Measurements from ENCODE around the gene TBC1D22A. TPM values are rescaled to one million over a fixed set of nuclear protein-coding genes. Genes with fewer than 3 reads are reported as not detected.

TBC1D22A gene
- total and polyA plus RNA-seq, 9 of the 15 experiments (the other 6 are each of a cell fraction or from before 2014, with no cell fraction given): 0.20 to 11.5 (median 5.2) TPM

- no peak for ATAC-seq
- intact Hi-C loops (cut with micrococcal nuclease): no loop called here
- Histone ChIP-seq H3K4me2 (ENCODE audit: insufficient read depth, low read length) (no peak overlapping the region), H3K27ac (ENCODE audit: extremely low read depth, low read depth, low read length) (no peak overlapping the region), H3K79me2 (ENCODE audit: control insufficient read depth, insufficient read depth, low read length) (no peaks in the 10 kb centered on the region), H2AFZ (ENCODE audit: low read depth, low read length) (no peak overlapping the region), H3K4me3 (no peak overlapping the region), H4K20me1 (replicated peaks; ENCODE audit: control insufficient read depth, insufficient read depth, low read length) (no peaks in the 10 kb centered on the region), H3K9me3 (replicated peaks; ENCODE audit: control insufficient read depth, insufficient read depth, low read depth, low read length) (no peaks in the 10 kb centered on the region), H3K9ac (ENCODE audit: insufficient read depth in 1 of 2, low read depth in 2 of 2, low read length in 2 of 2) (no peak overlapping the region), H3K27me3 (ENCODE audit: control insufficient read depth in 2 of 2, insufficient read depth in 2 of 2, low read length in 2 of 2) (peaks cover 0 to 20% of the 10 kb centered on the region in 2 experiments; a peak in 3 of 5 replicates), H3K9me1 (ENCODE audit: control insufficient read depth, insufficient read depth, low read length) (no peaks in the 10 kb centered on the region), H3K4me1 (replicated peaks in 1 of 2; ENCODE audit: control insufficient read depth in 2 of 2, insufficient read depth in 2 of 2, low read length in 2 of 2) (peaks cover 0 to 17% of the 10 kb centered on the region in 2 experiments; a peak in 2 of 5 replicates), H3K36me3 (ENCODE audit: control insufficient read depth, insufficient read depth, low read length) (no peaks in the 10 kb centered on the region)
- POLR2A ChIA-PET: no interaction called here
- no peak for DNase-seq (ENCODE audit: extremely low read depth in 1 of 4, low spot score in 3 of 4)
- BruUV-seq (replicated peaks): no TSS peak
- no peak for FAIRE-seq
- in situ Hi-C loops (cut with MboI): no loop called here
- no peak for TF ChIP-seq MYNN (IDR thresholded peaks at IDR 0.05)
- no peak for TF ChIP-seq MYNN (CRISPR knock-in tag; IDR thresholded peaks at IDR 0.05)
- TF ChIP-seq, protein P1, sequence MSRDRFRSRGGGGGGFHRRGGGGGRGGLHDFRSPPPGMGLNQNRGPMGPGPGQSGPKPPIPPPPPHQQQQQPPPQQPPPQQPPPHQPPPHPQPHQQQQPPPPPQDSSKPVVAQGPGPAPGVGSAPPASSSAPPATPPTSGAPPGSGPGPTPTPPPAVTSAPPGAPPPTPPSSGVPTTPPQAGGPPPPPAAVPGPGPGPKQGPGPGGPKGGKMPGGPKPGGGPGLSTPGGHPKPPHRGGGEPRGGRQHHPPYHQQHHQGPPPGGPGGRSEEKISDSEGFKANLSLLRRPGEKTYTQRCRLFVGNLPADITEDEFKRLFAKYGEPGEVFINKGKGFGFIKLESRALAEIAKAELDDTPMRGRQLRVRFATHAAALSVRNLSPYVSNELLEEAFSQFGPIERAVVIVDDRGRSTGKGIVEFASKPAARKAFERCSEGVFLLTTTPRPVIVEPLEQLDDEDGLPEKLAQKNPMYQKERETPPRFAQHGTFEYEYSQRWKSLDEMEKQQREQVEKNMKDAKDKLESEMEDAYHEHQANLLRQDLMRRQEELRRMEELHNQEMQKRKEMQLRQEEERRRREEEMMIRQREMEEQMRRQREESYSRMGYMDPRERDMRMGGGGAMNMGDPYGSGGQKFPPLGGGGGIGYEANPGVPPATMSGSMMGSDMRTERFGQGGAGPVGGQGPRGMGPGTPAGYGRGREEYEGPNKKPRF (IDR thresholded peaks at IDR 0.05; ENCODE audit: low read depth, low read length): no peak
- TF ChIP-seq TCF3 (CRISPR knock-in tag; IDR thresholded peaks at IDR 0.05): no peak
- TF ChIP-seq RBM17 (IDR thresholded peaks at IDR 0.05; ENCODE audit: borderline replicate concordance, low read depth, low read length): no peak
- no peak for TF ChIP-seq ZNF232 (CRISPR knock-in tag; IDR thresholded peaks at IDR 0.05)
- no peak for TF ChIP-seq PML (IDR thresholded peaks at IDR 0.05; ENCODE audit: low read length)
- TF ChIP-seq KDM1A (IDR thresholded peaks at IDR 0.05): no peak
- no peak for TF ChIP-seq ATF6 (CRISPR knock-in tag; IDR thresholded peaks at IDR 0.05)
- no peak for TF ChIP-seq ASH1L (IDR thresholded peaks at IDR 0.05; ENCODE audit: borderline replicate concordance, low read depth, partially characterized antibody)
- TF ChIP-seq NCOA4 (IDR thresholded peaks at IDR 0.05; ENCODE audit: partially characterized antibody): no peak
- WGBS (ENCODE audit: insufficient coverage, low coverage, missing lambda C conversion rate): 4% methylated on average over 28 of the region's 35 CpGs
- CTCF ChIA-PET (ENCODE audit: low intra/inter-chr PET ratio): no interaction called here
Measured at GRCh38 chr22:47189056-47189916, 426.8 kb downstream of the TBC1D22A start.

Data from K562 (cell line).